Retinal pigment epithelial cell (primary cell): ENCODE results near the gene SGK2.

ENCODE experiments used
- DNase-seq: peaks from one replicate; pipeline ENCODE4 v3.0.0-alpha.2; 2010; ENCODE audit warnings: low read depth
- H3K4me3 ChIP-seq: 2 replicates; pipeline ENCODE4 v1.5.1; 2011; ENCODE audit warnings: mild to moderate bottlenecking, low read length, control low read depth, moderate library complexity
- TF ChIP-seq, protein P1 (sequence below): conservative IDR thresholded peaks from 2 replicates; pipeline ENCODE4 v1.5.1; 2011; ENCODE audit warnings: low read depth, low read length, control low read depth, inconsistent platforms

Gene SGK2

DNA sequence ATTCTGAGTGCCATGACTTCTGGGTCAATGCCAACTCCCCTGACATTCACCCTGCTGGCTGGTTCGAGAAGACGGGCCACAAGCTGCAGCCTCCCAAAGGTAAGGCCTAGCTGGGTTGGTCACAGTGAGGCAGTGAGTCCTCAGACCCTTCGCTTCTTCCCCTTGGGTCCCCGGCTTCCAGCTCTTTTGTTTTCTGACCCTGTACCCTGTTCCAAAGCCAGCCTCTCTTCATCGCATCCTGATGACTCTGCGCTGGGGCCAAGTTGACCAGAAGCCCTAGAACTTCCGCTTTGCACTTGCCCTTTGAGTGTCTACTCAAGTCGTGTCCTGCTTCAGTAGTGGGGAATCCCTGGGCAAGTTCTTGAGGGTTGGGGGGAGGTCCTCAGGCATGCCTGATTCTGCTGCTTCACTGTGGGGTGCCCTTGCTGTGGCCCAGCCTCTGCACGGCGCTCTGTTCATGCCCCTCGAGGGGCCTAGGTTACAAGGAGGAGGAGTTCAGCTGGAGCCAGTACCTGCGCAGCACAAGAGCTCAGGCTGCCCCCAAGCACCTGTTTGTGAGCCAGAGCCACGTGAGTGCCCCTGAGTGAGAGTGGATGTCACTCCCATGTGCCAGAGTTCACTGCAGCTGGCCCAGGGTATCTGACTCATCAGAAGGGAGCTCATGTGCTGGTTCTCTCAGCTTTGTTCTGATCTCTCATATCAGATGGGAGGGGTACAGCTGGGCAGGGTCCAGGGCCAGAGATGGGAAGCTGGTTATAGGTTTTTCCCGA lies 28.3 kb upstream of the SGK2 start:
- TF ChIP-seq, protein P1, sequence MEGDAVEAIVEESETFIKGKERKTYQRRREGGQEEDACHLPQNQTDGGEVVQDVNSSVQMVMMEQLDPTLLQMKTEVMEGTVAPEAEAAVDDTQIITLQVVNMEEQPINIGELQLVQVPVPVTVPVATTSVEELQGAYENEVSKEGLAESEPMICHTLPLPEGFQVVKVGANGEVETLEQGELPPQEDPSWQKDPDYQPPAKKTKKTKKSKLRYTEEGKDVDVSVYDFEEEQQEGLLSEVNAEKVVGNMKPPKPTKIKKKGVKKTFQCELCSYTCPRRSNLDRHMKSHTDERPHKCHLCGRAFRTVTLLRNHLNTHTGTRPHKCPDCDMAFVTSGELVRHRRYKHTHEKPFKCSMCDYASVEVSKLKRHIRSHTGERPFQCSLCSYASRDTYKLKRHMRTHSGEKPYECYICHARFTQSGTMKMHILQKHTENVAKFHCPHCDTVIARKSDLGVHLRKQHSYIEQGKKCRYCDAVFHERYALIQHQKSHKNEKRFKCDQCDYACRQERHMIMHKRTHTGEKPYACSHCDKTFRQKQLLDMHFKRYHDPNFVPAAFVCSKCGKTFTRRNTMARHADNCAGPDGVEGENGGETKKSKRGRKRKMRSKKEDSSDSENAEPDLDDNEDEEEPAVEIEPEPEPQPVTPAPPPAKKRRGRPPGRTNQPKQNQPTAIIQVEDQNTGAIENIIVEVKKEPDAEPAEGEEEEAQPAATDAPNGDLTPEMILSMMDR = no peak
- no peak for DNase-seq
- no peak overlapping the region for H3K4me3 ChIP-seq

DNA sequence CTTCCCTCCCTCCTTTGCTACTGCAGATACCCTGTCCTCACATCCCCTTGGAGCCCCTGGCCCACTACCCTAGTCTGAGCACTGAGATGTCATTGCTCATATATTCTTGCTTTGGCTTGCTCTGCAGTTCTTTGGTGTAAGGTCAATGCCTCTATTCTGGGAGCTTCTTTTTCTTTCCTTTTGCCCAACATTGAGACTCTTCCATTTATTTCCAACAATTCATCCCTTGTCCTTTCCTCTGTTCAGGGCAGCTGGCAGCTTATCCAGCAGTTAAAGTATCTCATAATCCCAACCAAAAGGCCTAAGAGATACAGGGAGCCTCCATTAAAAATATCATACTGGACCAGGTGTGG lies 27.8 kb upstream of the SGK2 start:
- H3K4me3 ChIP-seq = no peak overlapping the region
- DNase-seq = no peak
- TF ChIP-seq, protein P1 = no peak

DNA sequence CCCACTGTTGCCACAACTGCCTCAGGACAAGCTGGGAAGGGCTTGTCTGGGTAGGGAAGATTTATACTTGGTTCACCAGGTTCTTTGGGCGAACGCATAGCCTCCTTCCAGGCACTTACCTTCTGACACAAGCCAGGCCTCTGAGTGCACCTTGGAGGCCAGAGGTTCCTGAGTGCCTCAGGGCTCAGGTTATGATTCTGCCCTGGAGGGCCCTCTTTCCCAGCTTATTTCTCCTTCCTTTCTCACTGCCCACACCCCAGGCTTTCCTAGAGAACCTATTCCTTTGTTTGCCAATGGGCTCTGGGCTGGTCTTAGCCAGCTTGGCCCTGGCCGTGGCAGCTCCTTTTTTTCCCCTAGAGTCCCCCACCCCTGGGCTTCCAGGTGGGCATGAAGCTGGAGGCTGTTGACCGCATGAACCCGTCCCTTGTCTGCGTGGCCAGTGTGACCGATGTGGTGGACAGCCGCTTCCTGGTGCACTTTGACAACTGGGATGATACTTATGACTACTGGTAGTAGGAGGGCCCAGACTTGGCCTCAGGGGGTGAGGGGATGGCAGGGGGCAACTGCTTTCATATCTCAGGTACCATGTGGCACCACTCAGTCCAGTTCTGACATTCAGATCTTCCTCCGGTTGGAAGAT lies 26.3 kb upstream of the SGK2 start:
- TF ChIP-seq, protein P1 = no peak
- H3K4me3 ChIP-seq = no peak overlapping the region
- no peak for DNase-seq

DNA sequence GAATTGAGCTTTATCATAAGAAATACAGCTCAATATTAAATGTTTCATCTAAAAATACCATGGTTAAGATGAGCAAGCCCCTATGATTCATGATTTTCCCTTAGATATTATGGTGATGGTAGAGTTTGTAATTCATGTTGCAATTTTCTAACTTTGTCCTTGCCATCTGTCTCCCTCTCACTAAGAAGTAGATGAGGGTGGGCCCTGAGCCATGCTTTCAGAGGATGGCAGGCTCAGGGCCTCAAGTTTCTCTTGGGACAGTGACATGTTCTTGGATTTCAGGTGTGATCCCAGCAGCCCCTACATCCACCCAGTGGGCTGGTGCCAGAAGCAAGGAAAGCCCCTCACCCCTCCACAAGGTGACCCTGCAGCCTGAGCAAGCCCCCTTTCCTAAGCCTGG lies 25.8 kb upstream of the SGK2 start:
- DNase-seq = no peak
- TF ChIP-seq, protein P1 = no peak
- H3K4me3 ChIP-seq = no peak overlapping the region

DNA sequence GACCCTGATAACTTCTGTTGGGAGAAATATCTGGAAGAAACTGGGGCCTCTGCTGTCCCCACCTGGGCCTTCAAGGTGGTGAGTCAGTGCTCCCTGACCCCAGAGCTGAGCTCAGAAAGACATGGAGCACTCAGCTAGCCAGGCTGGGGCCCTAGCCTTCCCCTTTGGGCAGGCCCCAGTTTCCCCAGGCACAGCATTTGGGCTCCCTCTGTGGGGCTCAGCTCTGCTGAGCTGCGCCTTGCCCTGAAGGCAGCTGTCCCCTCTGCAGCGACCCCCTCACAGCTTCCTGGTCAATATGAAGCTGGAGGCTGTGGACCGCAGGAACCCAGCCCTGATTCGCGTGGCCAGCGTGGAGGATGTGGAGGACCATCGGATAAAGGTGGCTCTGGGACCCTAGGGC lies 24.8 kb upstream of the SGK2 start:
- TF ChIP-seq, protein P1 = no peak
- no peak overlapping the region for H3K4me3 ChIP-seq
- no peak for DNase-seq

DNA sequence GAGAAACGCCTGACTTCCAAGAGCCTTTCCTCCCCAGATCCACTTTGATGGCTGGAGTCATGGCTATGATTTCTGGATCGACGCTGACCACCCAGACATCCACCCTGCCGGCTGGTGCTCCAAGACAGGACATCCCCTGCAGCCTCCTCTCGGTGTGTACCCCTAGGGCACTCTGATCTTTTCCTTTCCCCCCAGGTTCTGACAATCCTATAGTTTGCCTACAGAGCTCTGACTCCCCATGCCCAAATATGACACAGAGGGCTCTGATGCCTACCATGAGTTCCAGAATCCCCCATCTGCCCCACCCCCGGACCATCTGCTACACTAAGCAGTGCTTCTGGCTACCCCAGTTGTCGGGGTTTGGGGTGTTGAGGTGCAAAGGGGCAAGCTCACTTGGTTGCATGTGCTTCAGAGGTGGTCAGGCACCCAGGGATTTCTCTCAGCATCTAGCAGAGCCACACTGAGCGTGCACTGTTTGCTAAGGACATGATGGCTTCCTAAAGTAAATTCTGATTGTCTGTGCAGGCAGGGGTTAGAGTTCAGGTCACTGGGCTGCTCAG lies 24.0 kb upstream of the SGK2 start:
- no peak for DNase-seq
- H3K4me3 ChIP-seq = no peak overlapping the region
- TF ChIP-seq, protein P1 = no peak
